RWPE1 (cell line): Measurements from ENCODE around the gene MACF1.

ENCODE experiments used
- CTCF ChIA-PET: fragments of 350-600 bp; sonication (Branson Sonifier 250); formaldehyde crosslinking; extraction: SDS; loops from one replicate; lab custom pipeline; 2021; lab: Yijun Ruan, JAX
- POLR2A ChIA-PET: fragments of 400-600 bp; formaldehyde crosslinking; extraction: SDS; loops from one replicate; lab custom pipeline; 2020; ENCODE audit warnings: antibody characterized with exemption; ENCODE audit not compliant: low non-redundant PET; lab: Yijun Ruan, JAX
- DNase-seq: peaks from one replicate; pipeline ENCODE4 v3.0.0; 2012; ENCODE audit warnings: low spot score
- H3K27ac ChIP-seq: fragments of 450-650 bp; 2 replicates; pipeline ENCODE4 v1.5.1; 2017
- TF ChIP-seq, protein P1 (sequence below): fragments of 450-650 bp; conservative IDR thresholded peaks from 2 replicates; pipeline ENCODE4 v1.5.1; 2017; ENCODE audit warnings: low read depth, mild to moderate bottlenecking

The MACF1 gene

GRCh38 chr1:39386997-39387396 lies 182.5 kb downstream of the MACF1 start:
- TF ChIP-seq, protein P1, sequence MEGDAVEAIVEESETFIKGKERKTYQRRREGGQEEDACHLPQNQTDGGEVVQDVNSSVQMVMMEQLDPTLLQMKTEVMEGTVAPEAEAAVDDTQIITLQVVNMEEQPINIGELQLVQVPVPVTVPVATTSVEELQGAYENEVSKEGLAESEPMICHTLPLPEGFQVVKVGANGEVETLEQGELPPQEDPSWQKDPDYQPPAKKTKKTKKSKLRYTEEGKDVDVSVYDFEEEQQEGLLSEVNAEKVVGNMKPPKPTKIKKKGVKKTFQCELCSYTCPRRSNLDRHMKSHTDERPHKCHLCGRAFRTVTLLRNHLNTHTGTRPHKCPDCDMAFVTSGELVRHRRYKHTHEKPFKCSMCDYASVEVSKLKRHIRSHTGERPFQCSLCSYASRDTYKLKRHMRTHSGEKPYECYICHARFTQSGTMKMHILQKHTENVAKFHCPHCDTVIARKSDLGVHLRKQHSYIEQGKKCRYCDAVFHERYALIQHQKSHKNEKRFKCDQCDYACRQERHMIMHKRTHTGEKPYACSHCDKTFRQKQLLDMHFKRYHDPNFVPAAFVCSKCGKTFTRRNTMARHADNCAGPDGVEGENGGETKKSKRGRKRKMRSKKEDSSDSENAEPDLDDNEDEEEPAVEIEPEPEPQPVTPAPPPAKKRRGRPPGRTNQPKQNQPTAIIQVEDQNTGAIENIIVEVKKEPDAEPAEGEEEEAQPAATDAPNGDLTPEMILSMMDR: no peak
- no peak overlapping the region for H3K27ac ChIP-seq
- ChIA-PET POLR2A (interaction anchor here (0.6 kb wide), 1 partner anchor 71 kb away, joined by 3 read pairs; no protein-coding TSS in a partner anchor), CTCF (interaction anchor here (0.8 to 2.4 kb wide), 3 partner anchors 8 to 148 kb away, joined by 3 to 13 read pairs (median 4); no protein-coding TSS in a partner anchor)
- no peak for DNase-seq

DNA sequence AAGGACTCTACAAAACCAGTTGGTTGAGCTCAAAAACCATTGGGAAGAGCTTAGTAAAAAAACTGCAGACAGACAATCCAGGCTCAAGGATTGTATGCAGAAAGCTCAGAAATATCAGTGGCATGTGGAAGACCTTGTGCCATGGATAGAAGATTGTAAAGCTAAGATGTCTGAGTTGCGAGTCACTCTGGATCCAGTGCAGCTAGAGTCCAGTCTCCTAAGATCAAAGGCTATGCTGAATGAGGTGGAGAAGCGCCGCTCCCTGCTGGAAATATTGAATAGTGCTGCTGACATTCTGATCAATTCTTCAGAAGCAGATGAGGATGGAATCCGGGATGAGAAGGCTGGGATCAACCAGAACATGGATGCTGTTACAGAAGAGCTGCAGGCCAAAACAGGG lies 183.0 kb downstream of the MACF1 start:
- H3K27ac ChIP-seq: no peak overlapping the region
- ChIA-PET CTCF (interaction anchor here (0.5 to 2.4 kb wide), 9 partner anchors 9 to 1958 kb away, joined by 3 to 13 read pairs (median 4); no protein-coding TSS in a partner anchor), POLR2A (interaction anchor here (0.6 kb wide), 1 partner anchor 70 kb away, joined by 3 read pairs; no protein-coding TSS in a partner anchor)
- TF ChIP-seq, protein P1: no peak
- DNase-seq: peak; percentile 68

- TF ChIP-seq, protein P1: no peak
- DNase-seq: peak; percentile 80
- H3K27ac ChIP-seq: peak overlapping the region; percentile 35; the same call in 1 of the 2 replicates
- ChIA-PET CTCF (no interaction called here), POLR2A (no interaction called here)
Observed at GRCh38 chr1:39391691-39392679, 187.5 kb downstream of the MACF1 start.

DNA sequence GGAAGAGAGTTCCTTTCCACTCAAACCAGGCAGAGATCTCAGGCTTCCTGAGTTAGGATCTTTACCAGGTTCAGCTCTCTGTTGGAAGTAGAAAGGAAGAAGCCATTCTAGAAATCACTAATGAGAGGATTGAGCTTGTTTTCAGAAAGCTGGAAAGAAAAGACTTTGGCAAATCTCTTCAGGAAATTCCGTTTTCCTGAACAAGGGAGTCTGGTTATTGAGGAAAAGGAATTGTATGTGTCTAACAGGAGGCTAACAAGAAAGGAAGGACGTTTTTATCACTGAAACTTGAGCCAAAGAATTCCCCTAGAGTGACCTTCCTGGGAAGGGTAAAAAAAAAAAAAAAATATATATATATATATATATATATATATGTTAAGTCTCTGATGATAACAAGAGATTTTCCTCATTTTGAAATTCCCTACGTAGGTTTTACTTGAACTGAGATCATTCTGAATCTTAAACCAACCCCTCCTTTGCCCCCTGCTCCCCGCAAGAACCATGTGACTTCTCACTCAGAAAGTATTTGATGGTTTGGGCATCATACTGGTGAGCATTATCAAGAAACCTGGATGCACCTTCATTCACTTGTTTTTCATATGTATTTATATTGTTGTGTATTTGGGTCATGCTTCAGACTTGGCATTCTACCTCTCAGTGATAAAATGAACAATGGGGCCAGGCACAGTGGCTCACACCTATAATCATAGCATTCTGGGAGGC lies 188.5 kb downstream of the MACF1 start:
- DNase-seq: no peak
- ChIA-PET CTCF (no interaction called here), POLR2A (no interaction called here)
- no peak overlapping the region for H3K27ac ChIP-seq
- TF ChIP-seq, protein P1: no peak

GRCh38 chr1:39393645-39394044 lies 189.2 kb downstream of the MACF1 start:
- DNase-seq: no peak
- ChIA-PET POLR2A (no interaction called here), CTCF (interaction anchor here (2.0 kb wide), 1 partner anchor 17 kb away, joined by 5 read pairs; no protein-coding TSS in a partner anchor)
- TF ChIP-seq, protein P1: no peak
- no peak overlapping the region for H3K27ac ChIP-seq

DNA sequence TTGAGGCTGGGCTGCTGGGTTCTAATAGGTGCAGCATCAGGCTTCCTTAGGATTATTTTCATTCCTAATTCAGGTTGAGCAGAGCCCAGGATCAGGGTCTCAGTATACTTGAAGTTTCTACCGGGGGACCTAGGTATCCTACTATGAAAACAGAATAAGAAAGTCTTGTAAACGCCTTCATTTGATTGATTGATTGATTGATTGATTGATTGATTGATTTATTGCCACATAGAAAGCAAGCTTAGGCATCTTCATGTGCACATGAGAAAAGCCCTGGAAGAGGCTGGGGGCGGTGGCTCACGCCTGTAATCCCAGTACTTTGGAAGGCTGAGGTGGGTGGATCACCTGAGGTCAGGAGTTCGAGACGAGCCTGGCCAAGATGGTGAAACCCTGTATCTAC lies 189.6 kb downstream of the MACF1 start:
- TF ChIP-seq, protein P1: no peak
- H3K27ac ChIP-seq: peak overlapping the region; percentile 85
- POLR2A ChIA-PET: no interaction called here
- CTCF ChIA-PET: interaction anchor here (1.2 to 2.0 kb wide), 2 partner anchors 17 to 31 kb away, joined by 3 to 5 read pairs; no protein-coding TSS in a partner anchor
- no peak for DNase-seq
